Keratinocyte (primary cell): ENCODE data around the gene MRM2. TPM values are rescaled to one million over a fixed set of nuclear protein-coding genes. Genes with fewer than 3 reads are reported as not detected.

ENCODE experiments used
- DNase-seq: peaks from one replicate; pipeline ENCODE4 v3.0.0-alpha.2; 2011; ENCODE audit warnings: low read depth, missing footprints, low spot score
- FAIRE-seq: peaks from 2 replicates; lab custom pipeline; 2011; peaks lifted over from hg19 to GRCh38; lab: Jason Lieb, UNC
- H2AFZ ChIP-seq: 2 replicates; pipeline ENCODE4 v1.6.0; 2012; ENCODE audit warnings: low read length, control low read depth, inconsistent platforms; ENCODE audit not compliant: control insufficient read depth
- H3K27ac ChIP-seq: 2 replicates; pipeline ENCODE4 v1.5.1; 2011; ENCODE audit warnings: low read length; ENCODE audit not compliant: control insufficient read depth, insufficient read depth
- H3K27me3 ChIP-seq: 3 replicates; pipeline ENCODE4 v1.6.0; 2011; ENCODE audit warnings: low read length; ENCODE audit not compliant: control insufficient read depth, insufficient read depth; ENCODE audit errors: extremely low read depth
- H3K36me3 ChIP-seq, 2 experiments: 2 replicates in 1 of 2; 3 replicates in 1 of 2; pipeline ENCODE4 v1.5.1; 2011; ENCODE audit warnings: low read length in 2 of 2, mild to moderate bottlenecking in 1 of 2; ENCODE audit not compliant: control insufficient read depth in 2 of 2, insufficient read depth in 2 of 2; ENCODE audit errors: extremely low read depth in 1 of 2
- H3K4me1 ChIP-seq: 3 replicates; pipeline ENCODE4 v1.5.1; 2011; ENCODE audit warnings: low read length; ENCODE audit not compliant: control insufficient read depth, insufficient read depth; ENCODE audit errors: extremely low read depth
- H3K4me2 ChIP-seq: 3 replicates; pipeline ENCODE4 v1.6.0; 2011; ENCODE audit warnings: low read depth, low read length; ENCODE audit not compliant: control insufficient read depth, insufficient read depth; ENCODE audit errors: extremely low read depth
- H3K4me3 ChIP-seq, 3 experiments: fragments of 200-600 bp in 1 of 3; sonication (generic) in 1 of 3; 2 replicates in 2 of 3; 3 replicates in 1 of 3; pipeline ENCODE4 v1.5.1; 2011 to 2016; ENCODE audit warnings: low read length in 3 of 3, mild to moderate bottlenecking in 3 of 3, control low read depth in 2 of 3, inconsistent platforms in 1 of 3, low read depth in 1 of 3, mixed read lengths in 1 of 3, mixed run types in 1 of 3, moderate library complexity in 1 of 3; ENCODE audit not compliant: control insufficient read depth in 2 of 3, insufficient read depth in 2 of 3; ENCODE audit errors: extremely low read depth in 1 of 3
- H3K79me2 ChIP-seq: 2 replicates; pipeline ENCODE4 v1.6.0; 2012; ENCODE audit warnings: low read length; ENCODE audit not compliant: control insufficient read depth, insufficient read depth
- H3K9ac ChIP-seq: 3 replicates; pipeline ENCODE4 v1.6.0; 2011; ENCODE audit warnings: low read length; ENCODE audit not compliant: control insufficient read depth, insufficient read depth; ENCODE audit errors: extremely low read depth
- H3K9me1 ChIP-seq: 3 replicates; pipeline ENCODE4 v1.6.0; 2011; ENCODE audit warnings: low read length; ENCODE audit not compliant: control insufficient read depth, insufficient read depth; ENCODE audit errors: extremely low read depth
- H3K9me3 ChIP-seq: 2 replicates; pipeline ENCODE4 v1.5.1; 2012; ENCODE audit warnings: low read depth, low read length; ENCODE audit not compliant: control insufficient read depth
- H4K20me1 ChIP-seq: 3 replicates; pipeline ENCODE4 v1.6.0; 2011; ENCODE audit warnings: low read length; ENCODE audit not compliant: control insufficient read depth, insufficient read depth; ENCODE audit errors: extremely low read depth
- EZH2 ChIP-seq: IDR thresholded peaks from one replicate; pipeline ENCODE4 v1.6.1; 2012; ENCODE audit warnings: inconsistent platforms, mild to moderate bottlenecking, low read length, moderate library complexity
- dilution Hi-C: fragments of 300-500 bp; cut with MboI; formaldehyde crosslinking; loops from one replicate; pipeline ENCODE4 v1.7.0; 2020; ENCODE audit warnings: low sequenced_read_pairs; ENCODE audit not compliant: extremely low pct_ligation_motif_present
- polyA plus RNA-seq, 5 experiments: library from polyadenylated mRNA; depleted of rRNA in 3 of 5; stranded (reverse) in 3 of 5; stranded (forward) in 1 of 5; unstranded in 1 of 5; fragments of >200 nt; gene quantifications; 1 replicate in 1 of 5; 2 replicates in 3 of 5; 3 replicates in 1 of 5; pipeline versions ENCODE4 v1.2.1 to v1.2.3, GENCODE V29; 2011 to 2012; ENCODE audit warnings: missing spikeins in 2 of 5, low read depth in 1 of 5, low replicate concordance in 1 of 5
- TF ChIP-seq, protein P1 (sequence below), 3 experiments: IDR thresholded peaks in 1 of 3; conservative IDR thresholded peaks in 1 of 3; optimal IDR thresholded peaks in 1 of 3; 2 replicates in 2 of 3; 3 replicates in 1 of 3; pipeline versions ENCODE3 to v1.5.1; 2011; ENCODE audit warnings: low read length in 3 of 3, mild to moderate bottlenecking in 3 of 3, moderate library complexity in 2 of 3, control low read depth in 1 of 3, inconsistent platforms in 1 of 3; ENCODE audit not compliant: insufficient read depth in 2 of 3; ENCODE audit errors: extremely low read depth in 1 of 3

The MRM2 gene
- polyA plus RNA-seq, 1 donor (not counting 4 experiments of a cell fraction or from before 2014, with no cell fraction given): 21.5 TPM

DNA sequence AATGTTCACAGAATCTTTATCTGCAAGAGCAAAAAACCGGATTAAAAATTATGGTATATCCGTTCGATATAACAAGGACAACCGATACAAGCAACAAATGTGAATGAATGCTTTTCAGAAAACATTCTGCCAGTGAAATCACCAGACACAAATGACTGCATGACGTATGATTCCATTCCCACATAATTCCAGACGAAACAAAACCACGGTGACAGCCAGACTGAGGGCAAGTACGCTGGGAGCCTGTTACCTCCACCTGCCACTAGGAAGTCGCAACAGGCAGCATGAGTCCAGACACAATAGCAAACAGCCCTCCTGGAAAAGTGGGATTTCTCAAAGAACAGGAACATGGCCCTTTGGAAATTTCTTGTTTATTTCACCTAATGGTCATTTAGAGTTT is 51.0 kb downstream of the MRM2 start:
- Histone ChIP-seq H3K4me2 (no peak overlapping the region), H3K27ac (no peak overlapping the region), H3K4me1 (peaks cover 9% of the 10 kb centered on the region)

DNA sequence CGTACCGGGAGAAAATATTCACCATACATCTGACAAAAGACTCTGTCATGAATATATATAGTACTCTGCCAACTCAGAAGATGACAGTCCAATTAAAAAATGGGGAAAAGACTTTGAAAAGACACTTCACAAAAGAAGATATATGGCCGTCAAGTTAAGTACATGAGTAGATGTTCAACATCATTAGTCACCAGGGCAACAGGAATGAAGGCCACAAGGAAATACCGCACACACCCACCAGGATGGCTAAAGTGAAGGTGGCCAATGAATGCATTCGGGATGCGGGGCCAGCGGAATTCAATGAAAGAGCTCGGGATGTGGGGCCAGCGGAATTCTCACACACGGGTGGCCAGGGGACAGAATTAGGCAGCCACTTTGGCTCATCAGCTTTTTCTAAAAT is 51.5 kb downstream of the MRM2 start:
- dilution Hi-C loops: no loop called here
- no peaks in the 10 kb centered on the region for H3K27me3 ChIP-seq

More for the DNA sequence above, 51.0 kb downstream of the MRM2 start:
- DNase-seq (no peak), FAIRE-seq (no peak)
- Histone ChIP-seq H3K4me3 (no peak overlapping the region), H3K9me3 (no peaks in the 10 kb centered on the region), H4K20me1 (no peaks in the 10 kb centered on the region), H3K27me3 (no peaks in the 10 kb centered on the region), H3K9ac (no peak overlapping the region), H3K9me1 (no peaks in the 10 kb centered on the region), H3K79me2 (peaks cover 5% of the 10 kb centered on the region), H2AFZ (no peak overlapping the region), H3K36me3 (peaks cover 0 to 5% of the 10 kb centered on the region in 2 experiments)
- dilution Hi-C loops: no loop called here
- TF ChIP-seq, protein P1, sequence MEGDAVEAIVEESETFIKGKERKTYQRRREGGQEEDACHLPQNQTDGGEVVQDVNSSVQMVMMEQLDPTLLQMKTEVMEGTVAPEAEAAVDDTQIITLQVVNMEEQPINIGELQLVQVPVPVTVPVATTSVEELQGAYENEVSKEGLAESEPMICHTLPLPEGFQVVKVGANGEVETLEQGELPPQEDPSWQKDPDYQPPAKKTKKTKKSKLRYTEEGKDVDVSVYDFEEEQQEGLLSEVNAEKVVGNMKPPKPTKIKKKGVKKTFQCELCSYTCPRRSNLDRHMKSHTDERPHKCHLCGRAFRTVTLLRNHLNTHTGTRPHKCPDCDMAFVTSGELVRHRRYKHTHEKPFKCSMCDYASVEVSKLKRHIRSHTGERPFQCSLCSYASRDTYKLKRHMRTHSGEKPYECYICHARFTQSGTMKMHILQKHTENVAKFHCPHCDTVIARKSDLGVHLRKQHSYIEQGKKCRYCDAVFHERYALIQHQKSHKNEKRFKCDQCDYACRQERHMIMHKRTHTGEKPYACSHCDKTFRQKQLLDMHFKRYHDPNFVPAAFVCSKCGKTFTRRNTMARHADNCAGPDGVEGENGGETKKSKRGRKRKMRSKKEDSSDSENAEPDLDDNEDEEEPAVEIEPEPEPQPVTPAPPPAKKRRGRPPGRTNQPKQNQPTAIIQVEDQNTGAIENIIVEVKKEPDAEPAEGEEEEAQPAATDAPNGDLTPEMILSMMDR (optimal IDR thresholded peaks at IDR 0.05 in 1 of 3, IDR thresholded peaks at IDR 0.05 in 1 of 3, conservative IDR thresholded peaks at IDR 0.05 in 1 of 3; ENCODE audit: extremely low read depth in 1 of 3, insufficient read depth in 2 of 3, low read length in 3 of 3): no peak
- no peak for TF ChIP-seq EZH2

More for the DNA sequence above, 51.5 kb downstream of the MRM2 start:
- no peaks in the 10 kb centered on the region for H4K20me1 ChIP-seq
- H3K9me3 ChIP-seq: no peaks in the 10 kb centered on the region
- no peak overlapping the region for H3K4me2 ChIP-seq
- H2AFZ ChIP-seq: no peak overlapping the region
- FAIRE-seq: no peak
- H3K9ac ChIP-seq: no peak overlapping the region
- H3K36me3 ChIP-seq: peaks cover 0 to 5% of the 10 kb centered on the region in 2 experiments
- peaks cover 5% of the 10 kb centered on the region for H3K79me2 ChIP-seq
- H3K4me1 ChIP-seq: peaks cover 4% of the 10 kb centered on the region
- no peak for DNase-seq
- H3K4me3 ChIP-seq: no peak overlapping the region
- no peak for TF ChIP-seq EZH2
- TF ChIP-seq, protein P1 (optimal IDR thresholded peaks at IDR 0.05 in 1 of 3, IDR thresholded peaks at IDR 0.05 in 1 of 3, conservative IDR thresholded peaks at IDR 0.05 in 1 of 3; ENCODE audit: extremely low read depth in 1 of 3, insufficient read depth in 2 of 3, low read length in 3 of 3): no peak
- H3K27ac ChIP-seq: no peak overlapping the region
- H3K9me1 ChIP-seq: no peaks in the 10 kb centered on the region
